ENCODE results near the gene TXNL1. TPM values are rescaled to one million over a fixed set of nuclear protein-coding genes. Genes with fewer than 3 reads are reported as not detected.

The TXNL1 gene
- total and polyA plus RNA-seq, 2 of the 13 experiments (the other 11 are each of a cell fraction or from before 2014, with no cell fraction given), result 41.9 to 73.1 TPM

DNA sequence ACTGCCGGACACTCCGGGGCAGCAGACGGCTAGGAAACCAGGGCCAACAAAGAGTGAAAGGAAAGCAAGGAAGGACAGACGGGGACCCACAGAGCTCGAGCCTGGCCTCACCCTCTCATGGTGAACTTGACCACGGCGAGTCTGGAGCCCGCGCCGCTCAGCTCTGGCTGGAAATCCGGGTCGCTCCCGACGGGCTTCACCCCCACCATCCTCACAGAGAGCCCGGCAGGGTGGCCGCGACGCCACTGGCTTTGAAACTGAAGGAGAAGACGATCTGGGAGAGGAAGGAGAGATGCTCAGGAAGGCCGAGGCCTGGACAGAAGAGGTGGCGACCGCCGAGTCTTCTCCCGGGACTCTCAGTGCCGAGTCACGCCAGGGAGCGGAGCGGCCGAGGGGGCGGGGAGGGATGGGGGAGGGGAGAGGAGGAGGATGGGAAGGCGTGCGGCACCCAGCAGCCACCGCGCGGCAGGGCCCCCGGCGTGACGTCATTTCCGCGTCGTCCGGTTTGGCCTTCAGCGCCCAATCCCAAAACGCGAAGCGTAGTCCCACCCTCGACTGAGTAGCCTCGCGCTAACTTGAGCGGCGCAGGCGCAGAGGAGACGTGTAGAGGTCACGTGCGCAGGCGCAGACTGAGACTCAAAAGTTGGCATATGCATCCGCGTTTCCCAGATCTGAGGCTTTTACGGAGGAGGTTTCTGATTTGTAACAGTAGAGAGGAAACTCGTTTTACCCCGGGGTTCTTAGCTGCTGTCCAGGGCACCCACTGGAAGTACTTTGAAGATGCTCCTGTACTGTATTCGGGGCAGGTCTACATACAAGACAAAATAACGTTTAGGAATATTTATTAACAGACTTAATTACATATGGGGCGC lies at the start of gene TXNL1 (continued):
- TF ChIP-seq, protein P1, sequence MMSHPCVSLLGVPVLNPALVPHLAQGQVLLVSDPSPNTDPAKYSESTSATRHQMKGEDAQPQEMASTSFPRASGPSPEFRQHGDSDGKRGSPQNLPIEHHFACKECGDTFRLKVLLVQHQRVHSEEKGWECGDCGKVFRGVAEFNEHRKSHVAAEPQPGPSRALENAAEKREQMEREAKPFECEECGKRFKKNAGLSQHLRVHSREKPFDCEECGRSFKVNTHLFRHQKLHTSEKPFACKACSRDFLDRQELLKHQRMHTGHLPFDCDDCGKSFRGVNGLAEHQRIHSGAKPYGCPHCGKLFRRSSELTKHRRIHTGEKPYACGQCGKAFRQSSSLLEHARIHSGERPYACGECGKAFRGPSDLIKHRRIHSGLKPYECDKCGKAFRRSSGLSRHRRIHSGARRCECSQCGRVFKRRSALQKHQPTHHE (CRISPR knock-in tag; IDR thresholded peaks at IDR 0.05; ENCODE audit: borderline replicate concordance), result no peak; the same call in 1 of the 2 replicates
- TF ChIP-seq CBX2 (IDR thresholded peaks at IDR 0.05; ENCODE audit: low read depth, low read length), result no peak
- no peak for TF ChIP-seq CBX2 (CRISPR knock-in tag; IDR thresholded peaks at IDR 0.05; ENCODE audit: low read depth)
- 0 out of 2 replicates have a peak, but pooled peaks have one; percentile 23 for TF ChIP-seq RFX3 (CRISPR knock-in tag; IDR thresholded peaks at IDR 0.05)
- TF ChIP-seq, protein P2, sequence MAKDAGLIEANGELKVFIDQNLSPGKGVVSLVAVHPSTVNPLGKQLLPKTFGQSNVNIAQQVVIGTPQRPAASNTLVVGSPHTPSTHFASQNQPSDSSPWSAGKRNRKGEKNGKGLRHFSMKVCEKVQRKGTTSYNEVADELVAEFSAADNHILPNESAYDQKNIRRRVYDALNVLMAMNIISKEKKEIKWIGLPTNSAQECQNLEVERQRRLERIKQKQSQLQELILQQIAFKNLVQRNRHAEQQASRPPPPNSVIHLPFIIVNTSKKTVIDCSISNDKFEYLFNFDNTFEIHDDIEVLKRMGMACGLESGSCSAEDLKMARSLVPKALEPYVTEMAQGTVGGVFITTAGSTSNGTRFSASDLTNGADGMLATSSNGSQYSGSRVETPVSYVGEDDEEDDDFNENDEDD (CRISPR knock-in tag; IDR thresholded peaks at IDR 0.05; ENCODE audit: borderline replicate concordance), result peak; percentile 33; the same call in 1 of the 2 replicates
- TF ChIP-seq, protein P3, sequence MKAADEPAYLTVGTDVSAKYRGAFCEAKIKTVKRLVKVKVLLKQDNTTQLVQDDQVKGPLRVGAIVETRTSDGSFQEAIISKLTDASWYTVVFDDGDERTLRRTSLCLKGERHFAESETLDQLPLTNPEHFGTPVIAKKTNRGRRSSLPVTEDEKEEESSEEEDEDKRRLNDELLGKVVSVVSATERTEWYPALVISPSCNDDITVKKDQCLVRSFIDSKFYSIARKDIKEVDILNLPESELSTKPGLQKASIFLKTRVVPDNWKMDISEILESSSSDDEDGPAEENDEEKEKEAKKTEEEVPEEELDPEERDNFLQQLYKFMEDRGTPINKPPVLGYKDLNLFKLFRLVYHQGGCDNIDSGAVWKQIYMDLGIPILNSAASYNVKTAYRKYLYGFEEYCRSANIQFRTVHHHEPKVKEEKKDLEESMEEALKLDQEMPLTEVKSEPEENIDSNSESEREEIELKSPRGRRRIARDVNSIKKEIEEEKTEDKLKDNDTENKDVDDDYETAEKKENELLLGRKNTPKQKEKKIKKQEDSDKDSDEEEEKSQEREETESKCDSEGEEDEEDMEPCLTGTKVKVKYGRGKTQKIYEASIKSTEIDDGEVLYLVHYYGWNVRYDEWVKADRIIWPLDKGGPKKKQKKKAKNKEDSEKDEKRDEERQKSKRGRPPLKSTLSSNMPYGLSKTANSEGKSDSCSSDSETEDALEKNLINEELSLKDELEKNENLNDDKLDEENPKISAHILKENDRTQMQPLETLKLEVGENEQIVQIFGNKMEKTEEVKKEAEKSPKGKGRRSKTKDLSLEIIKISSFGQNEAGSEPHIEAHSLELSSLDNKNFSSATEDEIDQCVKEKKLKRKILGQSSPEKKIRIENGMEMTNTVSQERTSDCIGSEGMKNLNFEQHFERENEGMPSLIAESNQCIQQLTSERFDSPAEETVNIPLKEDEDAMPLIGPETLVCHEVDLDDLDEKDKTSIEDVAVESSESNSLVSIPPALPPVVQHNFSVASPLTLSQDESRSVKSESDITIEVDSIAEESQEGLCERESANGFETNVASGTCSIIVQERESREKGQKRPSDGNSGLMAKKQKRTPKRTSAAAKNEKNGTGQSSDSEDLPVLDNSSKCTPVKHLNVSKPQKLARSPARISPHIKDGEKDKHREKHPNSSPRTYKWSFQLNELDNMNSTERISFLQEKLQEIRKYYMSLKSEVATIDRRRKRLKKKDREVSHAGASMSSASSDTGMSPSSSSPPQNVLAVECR (CRISPR knock-in tag; IDR thresholded peaks at IDR 0.05; ENCODE audit: borderline replicate concordance), result peak; percentile 86
- TF ChIP-seq, protein P4, sequence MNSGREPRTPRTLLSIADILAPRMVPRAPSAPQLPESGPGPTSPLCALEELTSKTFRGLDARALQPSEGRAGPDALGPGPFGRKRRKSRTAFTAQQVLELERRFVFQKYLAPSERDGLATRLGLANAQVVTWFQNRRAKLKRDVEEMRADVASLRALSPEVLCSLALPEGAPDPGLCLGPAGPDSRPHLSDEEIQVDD (CRISPR knock-in tag; IDR thresholded peaks at IDR 0.05; ENCODE audit: borderline replicate concordance), result 0 out of 2 replicates have a peak, but pooled peaks have one; percentile 24
- TF ChIP-seq, protein P5, sequence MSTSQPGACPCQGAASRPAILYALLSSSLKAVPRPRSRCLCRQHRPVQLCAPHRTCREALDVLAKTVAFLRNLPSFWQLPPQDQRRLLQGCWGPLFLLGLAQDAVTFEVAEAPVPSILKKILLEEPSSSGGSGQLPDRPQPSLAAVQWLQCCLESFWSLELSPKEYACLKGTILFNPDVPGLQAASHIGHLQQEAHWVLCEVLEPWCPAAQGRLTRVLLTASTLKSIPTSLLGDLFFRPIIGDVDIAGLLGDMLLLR (CRISPR knock-in tag; IDR thresholded peaks at IDR 0.05), result peak; percentile 59; the same call in 1 of the 2 replicates
- no peak for TF ChIP-seq ZNF160 (CRISPR knock-in tag; IDR thresholded peaks at IDR 0.05)
- TF ChIP-seq, protein P6, sequence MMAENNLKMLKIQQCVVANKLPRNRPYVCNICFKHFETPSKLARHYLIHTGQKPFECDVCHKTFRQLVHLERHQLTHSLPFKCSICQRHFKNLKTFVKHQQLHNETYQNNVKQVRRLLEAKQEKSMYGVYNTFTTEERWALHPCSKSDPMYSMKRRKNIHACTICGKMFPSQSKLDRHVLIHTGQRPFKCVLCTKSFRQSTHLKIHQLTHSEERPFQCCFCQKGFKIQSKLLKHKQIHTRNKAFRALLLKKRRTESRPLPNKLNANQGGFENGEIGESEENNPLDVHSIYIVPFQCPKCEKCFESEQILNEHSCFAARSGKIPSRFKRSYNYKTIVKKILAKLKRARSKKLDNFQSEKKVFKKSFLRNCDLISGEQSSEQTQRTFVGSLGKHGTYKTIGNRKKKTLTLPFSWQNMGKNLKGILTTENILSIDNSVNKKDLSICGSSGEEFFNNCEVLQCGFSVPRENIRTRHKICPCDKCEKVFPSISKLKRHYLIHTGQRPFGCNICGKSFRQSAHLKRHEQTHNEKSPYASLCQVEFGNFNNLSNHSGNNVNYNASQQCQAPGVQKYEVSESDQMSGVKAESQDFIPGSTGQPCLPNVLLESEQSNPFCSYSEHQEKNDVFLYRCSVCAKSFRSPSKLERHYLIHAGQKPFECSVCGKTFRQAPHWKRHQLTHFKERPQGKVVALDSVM (CRISPR knock-in tag; IDR thresholded peaks at IDR 0.05), result no peak
- TF ChIP-seq, protein P7, sequence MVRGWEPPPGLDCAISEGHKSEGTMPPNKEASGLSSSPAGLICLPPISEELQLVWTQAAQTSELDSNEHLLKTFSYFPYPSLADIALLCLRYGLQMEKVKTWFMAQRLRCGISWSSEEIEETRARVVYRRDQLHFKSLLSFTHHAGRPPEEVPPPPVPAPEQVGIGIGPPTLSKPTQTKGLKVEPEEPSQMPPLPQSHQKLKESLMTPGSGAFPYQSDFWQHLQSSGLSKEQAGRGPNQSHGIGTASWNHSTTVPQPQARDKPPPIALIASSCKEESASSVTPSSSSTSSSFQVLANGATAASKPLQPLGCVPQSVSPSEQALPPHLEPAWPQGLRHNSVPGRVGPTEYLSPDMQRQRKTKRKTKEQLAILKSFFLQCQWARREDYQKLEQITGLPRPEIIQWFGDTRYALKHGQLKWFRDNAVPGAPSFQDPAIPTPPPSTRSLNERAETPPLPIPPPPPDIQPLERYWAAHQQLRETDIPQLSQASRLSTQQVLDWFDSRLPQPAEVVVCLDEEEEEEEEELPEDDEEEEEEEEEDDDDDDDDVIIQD (CRISPR knock-in tag; IDR thresholded peaks at IDR 0.05; ENCODE audit: low read depth), result peak; percentile 81; the same call in 1 of the 2 replicates
- TF ChIP-seq KAT2B (IDR thresholded peaks at IDR 0.05; ENCODE audit: borderline replicate concordance, low read depth, low read length), result no peak
- peak; percentile 23; the same call in 1 of the 2 replicates for TF ChIP-seq SOX5 (CRISPR knock-in tag; IDR thresholded peaks at IDR 0.05; ENCODE audit: borderline replicate concordance)

All from HepG2 (cell line).